ENCODE data around the gene S1PR2. TPM values are rescaled to one million over a fixed set of nuclear protein-coding genes. Genes with fewer than 3 reads are reported as not detected.

S1PR2 gene
- total RNA-seq, 4 donors from 2014 or later = 3.9 to 9.9 (median 8.6) TPM

GRCh38 chr19:10173527-10173926 is 57.6 kb downstream of the S1PR2 start:
- H3K36me3 ChIP-seq = peaks cover 89% of the 10 kb centered on the region
- no peaks in the 10 kb centered on the region for H3K9me3 ChIP-seq
- no peaks in the 10 kb centered on the region for H3K4me1 ChIP-seq
- no peak for DNase-seq (ENCODE audit: low spot score in 2 of 2)
- WGBS = 80% methylated on average over 9 of the region's 9 CpGs
- no peak for TF ChIP-seq CTCF (IDR thresholded peaks at IDR 0.05)
- no peak for TF ChIP-seq EP300 (IDR thresholded peaks at IDR 0.05)
- TF ChIP-seq POLR2A (IDR thresholded peaks at IDR 0.05) = no peak
- no peak for TF ChIP-seq POLR2AphosphoS5 (IDR thresholded peaks at IDR 0.05)
- H3K4me3 ChIP-seq = no peak overlapping the region
- no peak overlapping the region for H3K27ac ChIP-seq
- H3K27me3 ChIP-seq = no peaks in the 10 kb centered on the region

Other genes starting within 250 kb of the S1PR2 start
- gene COL5A3, start 220.8 kb downstream of the S1PR2 start, total RNA-seq = 10 to 100 TPM; 13.4 to 30.6 (median 18.8) TPM
- gene RDH8, start 217.8 kb downstream of the S1PR2 start, total RNA-seq = not detected
- gene SHFL, start 145.0 kb downstream of the S1PR2 start, total RNA-seq = 10 to 100 TPM; 11.8 to 26.7 (median 22.3) TPM
- 1 to 10 TPM in 1 of 4 donors, under 1 TPM in 2, not detected in 1; 0.38 to 1.1 (median 0.42) TPM for gene ANGPTL6, start 128.7 kb downstream of the S1PR2 start, total RNA-seq
- gene PPAN, start 125.0 kb downstream of the S1PR2 start, total RNA-seq = 10 to 100 TPM; 41.9 to 55.1 (median 46.8) TPM
- 10 to 100 TPM; 16.4 to 32.9 (median 19.9) TPM for gene P2RY11, start 119.6 kb downstream of the S1PR2 start, total RNA-seq
- gene EIF3G, start 111.4 kb downstream of the S1PR2 start, total RNA-seq = 100 to 1,000 TPM; 211 to 315 (median 225) TPM
- gene DNMT1, start 36.4 kb downstream of the S1PR2 start, total RNA-seq = 10 to 100 TPM; 36.1 to 54.4 (median 44.2) TPM
- gene MRPL4, start 20.9 kb upstream of the S1PR2 start, total RNA-seq = 100 to 1,000 TPM in 1 of 4 donors, 10 to 100 TPM in 3; 53.3 to 108 (median 77.3) TPM
- gene ICAM1, start 39.8 kb upstream of the S1PR2 start, total RNA-seq = 10 to 100 TPM in 2 of 4 donors, 1 to 10 TPM in 2; 9.1 to 11.1 (median 9.6) TPM
- gene ICAM4, start 55.6 kb upstream of the S1PR2 start, total RNA-seq = not detected
- gene ICAM5, start 58.6 kb upstream of the S1PR2 start, total RNA-seq = under 1 TPM in 3 of 4 donors, not detected in 1; 0.21 to 0.97 (median 0.62) TPM
- 1 to 10 TPM; 1.4 to 7.2 (median 2.9) TPM for gene ZGLP1, start 78.5 kb upstream of the S1PR2 start, total RNA-seq
- gene FDX2, start 84.7 kb upstream of the S1PR2 start, total RNA-seq = 10 to 100 TPM in 3 of 4 donors, 1 to 10 TPM in 1; 7.9 to 19.0 (median 14.5) TPM
- gene RAVER1, start 102.2 kb upstream of the S1PR2 start, total RNA-seq = 10 to 100 TPM; 18.4 to 27.8 (median 24.8) TPM
- gene ICAM3, start 108.3 kb upstream of the S1PR2 start, total RNA-seq = 1 to 10 TPM; 3.1 to 4.5 (median 3.8) TPM
- 100 to 1,000 TPM in 2 of 4 donors, 10 to 100 TPM in 2; 80.4 to 200 (median 124) TPM for gene TYK2, start 149.2 kb upstream of the S1PR2 start, total RNA-seq
- gene CDC37, start 172.2 kb upstream of the S1PR2 start, total RNA-seq = 100 to 1,000 TPM in 3 of 4 donors, 10 to 100 TPM in 1; 91.7 to 178 (median 109) TPM
- gene PDE4A, start 189.2 kb upstream of the S1PR2 start, total RNA-seq = 1 to 10 TPM; 3.7 to 7.9 (median 5.6) TPM

All from suprapubic skin (tissue), 4 donors.